ENCODE results near the gene RXFP4. TPM values are rescaled to one million over a fixed set of nuclear protein-coding genes. Genes with fewer than 3 reads are reported as not detected.

RXFP4 gene
- total RNA-seq, 1 donor from 2014 or later: not detected

- Mint-ChIP-seq H3K27ac (peak within 1 kb of the TSS; percentile 98), H3K4me3 (peak within 1 kb of the TSS; percentile 92), H3K27me3 (no peaks in the 10 kb centered on the region), H3K36me3 (peaks cover 12% of the 10 kb centered on the region), H3K9me3 (no peaks in the 10 kb centered on the region), H3K4me1 (ENCODE audit: unreplicated experiment) (peaks cover 20% of the 10 kb centered on the region)
- TF ChIP-seq CTCF (conservative IDR thresholded peaks at IDR 0.05): peak; percentile 54
- peak; percentile 82 for DNase-seq (ENCODE audit: extremely low spot score, unreplicated experiment)
These were observed 30.0 kb upstream of the RXFP4 start, which contains the start of gene RIT1 for GRCh38 chr1:155911156-155912055. TSS of gene RIT1 (minus strand) at chr1:155911349. CDS start at chr1:155910761, 588 bp downstream.

GRCh38 chr1:155912056-155912536 lies 29.3 kb upstream of the RXFP4 start:
- no peak for TF ChIP-seq CTCF (conservative IDR thresholded peaks at IDR 0.05)

GRCh38 chr1:155913969-155914757 lies 27.3 kb upstream of the RXFP4 start:
- H3K36me3 Mint-ChIP-seq: peaks cover 31% of the 10 kb centered on the region
- peaks cover 20% of the 10 kb centered on the region for H3K4me1 Mint-ChIP-seq (ENCODE audit: unreplicated experiment)
- no peaks in the 10 kb centered on the region for H3K9me3 Mint-ChIP-seq
- H3K4me3 Mint-ChIP-seq: no peak overlapping the region
- H3K27ac Mint-ChIP-seq: no peak overlapping the region
- no peaks in the 10 kb centered on the region for H3K27me3 Mint-ChIP-seq
- no peak for TF ChIP-seq CTCF (conservative IDR thresholded peaks at IDR 0.05)
- no peak for DNase-seq (ENCODE audit: extremely low spot score, unreplicated experiment)

More at GRCh38 chr1:155912056-155912536, 29.3 kb upstream of the RXFP4 start:
- H3K27me3 Mint-ChIP-seq: no peaks in the 10 kb centered on the region
- peak overlapping the region; percentile 92 for H3K4me3 Mint-ChIP-seq
- H3K4me1 Mint-ChIP-seq (ENCODE audit: unreplicated experiment): peaks cover 20% of the 10 kb centered on the region
- peak overlapping the region; percentile 98 for H3K27ac Mint-ChIP-seq
- H3K36me3 Mint-ChIP-seq: peaks cover 19% of the 10 kb centered on the region
- H3K9me3 Mint-ChIP-seq: no peaks in the 10 kb centered on the region
- no peak for DNase-seq (ENCODE audit: extremely low spot score, unreplicated experiment)

GRCh38 chr1:155918660-155919059 lies 22.8 kb upstream of the RXFP4 start:
- H3K27ac Mint-ChIP-seq: no peak overlapping the region
- DNase-seq (ENCODE audit: extremely low spot score, unreplicated experiment): no peak
- no peak for TF ChIP-seq CTCF (conservative IDR thresholded peaks at IDR 0.05)
- H3K9me3 Mint-ChIP-seq: no peaks in the 10 kb centered on the region
- H3K4me1 Mint-ChIP-seq (ENCODE audit: unreplicated experiment): no peaks in the 10 kb centered on the region
- no peaks in the 10 kb centered on the region for H3K27me3 Mint-ChIP-seq
- peaks cover 40% of the 10 kb centered on the region for H3K36me3 Mint-ChIP-seq
- H3K4me3 Mint-ChIP-seq: no peak overlapping the region

- Mint-ChIP-seq H3K4me1 (ENCODE audit: unreplicated experiment) (no peaks in the 10 kb centered on the region), H3K9me3 (no peaks in the 10 kb centered on the region), H3K36me3 (peaks cover 36% of the 10 kb centered on the region), H3K27me3 (no peaks in the 10 kb centered on the region), H3K4me3 (no peak overlapping the region), H3K27ac (no peak overlapping the region)
- DNase-seq (ENCODE audit: extremely low spot score, unreplicated experiment): no peak
- TF ChIP-seq CTCF (conservative IDR thresholded peaks at IDR 0.05): no peak
These were observed 21.6 kb upstream of the RXFP4 start for GRCh38 chr1:155919801-155920200.

Data from type B pancreatic cell (in vitro differentiated cells).